GM21390 (cell line): ENCODE measurements around the gene SEMA5A.
"Not testable (repeated sequence)": the region's sequence is repeated elsewhere in the genome, so short reads cannot be mapped to it uniquely, and the experiment has no call there.

Source experiments
- ATAC-seq: cut with Tn5 transposase; IDR thresholded peaks from one replicate; pipeline ENCODE4 v1.9.1; 2021; ENCODE audit not compliant: unreplicated experiment

SEMA5A gene

DNA sequence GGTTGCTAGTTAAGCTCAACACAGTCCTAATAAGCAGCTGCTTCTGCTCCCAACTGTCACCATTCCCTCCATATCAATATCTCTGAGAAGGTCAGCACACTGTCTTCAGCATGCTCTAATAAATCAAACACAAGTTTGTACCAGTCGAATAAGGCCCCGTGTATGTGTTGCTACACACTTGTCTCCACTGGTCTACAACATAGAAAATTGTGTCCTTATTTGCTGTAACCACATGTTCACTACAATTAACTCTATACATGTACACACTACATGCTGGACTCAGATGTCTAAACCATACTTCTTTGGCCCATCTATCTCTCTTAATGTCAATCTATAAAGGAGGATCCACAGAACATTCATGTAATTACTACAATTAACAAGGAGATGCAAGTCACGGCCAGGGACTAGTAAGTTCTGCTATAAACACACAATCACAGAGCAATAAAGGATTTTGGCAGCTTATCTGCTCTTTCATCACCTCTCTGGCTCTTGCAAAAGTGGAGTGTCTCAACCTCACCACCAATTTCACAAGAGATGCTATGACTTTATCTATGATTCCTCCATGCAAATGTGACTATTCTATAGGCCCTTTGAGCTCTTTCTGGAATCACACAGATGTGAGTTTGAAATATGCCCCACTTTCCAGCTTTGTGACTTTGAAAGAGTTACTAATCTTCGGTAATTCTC, 143.9 kb downstream of the SEMA5A start:
- no peak for ATAC-seq

DNA sequence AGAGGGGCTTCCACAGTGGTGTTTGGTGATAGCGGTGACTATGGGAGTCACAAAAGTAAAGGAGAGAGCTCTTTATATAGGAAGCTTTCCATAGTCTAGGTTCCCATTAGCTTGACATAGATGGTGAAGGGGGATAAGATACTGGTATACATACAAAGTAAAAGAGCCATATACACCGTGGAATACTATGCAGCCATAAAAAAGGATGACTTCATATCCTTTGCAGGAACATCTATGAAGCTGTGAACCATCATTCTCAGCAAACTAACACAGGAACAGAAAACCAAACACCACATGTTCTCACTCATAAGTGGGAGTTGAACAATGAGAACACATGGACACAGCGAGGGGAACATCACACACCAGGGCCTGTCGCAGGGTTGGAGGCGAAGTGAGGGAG, 146.1 kb downstream of the SEMA5A start:
- ATAC-seq, result not testable (repeated sequence)

DNA sequence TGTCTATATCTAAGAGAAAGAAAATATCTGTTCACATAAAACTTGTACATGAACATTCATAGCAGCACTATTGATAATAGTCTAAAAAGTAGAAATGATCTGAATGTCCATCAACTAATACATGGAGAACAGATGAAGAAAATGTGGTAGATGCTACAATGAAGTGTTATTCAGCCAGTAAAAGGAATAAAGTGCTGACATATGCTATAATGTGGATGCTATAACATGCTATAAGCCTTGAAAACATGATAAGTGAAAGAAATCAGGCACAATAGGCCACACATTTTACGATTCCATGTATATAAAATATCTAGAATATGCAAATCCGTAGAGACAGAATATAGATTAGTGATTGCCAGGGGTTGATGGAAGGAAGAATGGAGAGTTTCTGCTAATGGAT, 146.8 kb downstream of the SEMA5A start:
- ATAC-seq, result no peak

DNA sequence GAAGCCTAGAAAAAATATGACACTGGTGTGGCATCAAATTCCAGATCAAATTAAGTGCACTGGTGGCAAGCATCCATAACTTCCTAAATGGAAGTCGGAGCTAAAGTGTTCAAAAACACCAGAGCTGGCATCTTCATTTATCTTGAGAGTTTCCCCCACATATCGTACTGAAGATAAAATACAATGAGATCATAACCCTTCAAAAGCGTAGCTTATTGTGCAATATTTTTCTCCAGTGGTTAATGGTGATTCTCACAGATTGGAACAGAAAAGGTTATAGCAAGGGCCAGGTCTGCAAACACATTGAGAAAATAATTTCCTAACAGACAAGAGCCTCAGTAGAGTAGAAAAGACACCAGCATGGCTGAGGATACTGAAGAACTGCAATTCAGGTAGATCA, 147.6 kb downstream of the SEMA5A start:
- ATAC-seq, result no peak

DNA sequence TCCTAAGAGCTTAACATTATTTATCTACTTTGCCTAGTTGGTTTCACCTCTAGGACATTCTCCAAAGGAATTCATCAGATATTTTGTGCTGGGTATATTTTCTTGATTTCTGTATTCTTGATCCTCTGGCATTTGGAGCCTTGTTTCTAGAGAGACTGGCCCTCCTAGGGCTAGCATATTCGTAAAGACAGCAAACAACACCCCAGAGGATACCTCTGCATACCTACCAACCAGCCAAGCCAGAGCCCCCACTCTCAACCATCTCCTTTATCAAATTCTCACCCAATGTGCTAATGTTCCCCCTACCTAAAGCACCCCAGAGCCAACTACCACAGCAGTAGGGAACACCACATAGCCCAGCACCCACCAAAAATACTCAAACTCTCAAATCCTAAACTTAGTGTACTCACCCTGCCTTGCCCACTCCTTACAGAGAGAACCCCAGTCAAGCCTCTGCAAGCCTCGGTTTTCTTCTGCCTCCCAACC, 149.5 kb downstream of the SEMA5A start:
- no peak for ATAC-seq

DNA sequence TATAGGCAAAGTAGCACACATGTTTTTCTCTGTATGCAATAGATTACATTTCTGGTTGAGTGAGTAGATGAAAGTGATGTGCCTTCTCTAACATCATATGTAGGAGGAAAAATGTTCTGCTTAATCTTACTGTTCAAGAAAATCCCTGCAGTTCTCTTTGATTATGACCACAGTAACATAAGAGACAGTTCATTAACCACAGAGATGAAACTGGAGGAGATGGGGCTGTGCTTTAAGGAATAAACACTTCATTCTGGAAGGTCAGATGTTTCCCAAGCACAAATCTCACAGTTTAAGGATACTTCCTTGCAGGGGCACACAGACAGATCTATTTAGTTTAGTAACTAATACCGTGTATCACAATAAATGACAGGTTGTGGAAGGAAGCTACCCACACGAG, 150.2 kb downstream of the SEMA5A start:
- ATAC-seq, result no peak

DNA sequence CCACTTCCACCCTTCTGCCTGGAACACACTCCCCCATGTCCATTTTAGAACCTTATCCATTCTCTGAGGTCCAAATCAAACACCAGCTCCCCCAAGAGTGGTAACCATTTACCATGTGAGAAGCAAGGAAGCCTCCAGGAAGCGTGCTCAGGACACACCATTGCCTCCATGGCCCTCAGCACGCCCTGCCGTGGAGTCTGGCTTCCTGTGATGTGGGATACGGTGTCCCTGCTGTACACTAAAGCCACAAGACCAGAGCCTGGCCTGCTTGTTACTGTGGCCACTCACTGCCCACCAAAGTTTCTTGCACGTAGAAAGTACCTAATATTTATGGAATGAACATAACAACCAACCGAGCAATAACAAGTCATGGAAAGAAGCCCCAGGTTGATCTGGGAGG, 151.7 kb downstream of the SEMA5A start:
- ATAC-seq, result no peak

DNA sequence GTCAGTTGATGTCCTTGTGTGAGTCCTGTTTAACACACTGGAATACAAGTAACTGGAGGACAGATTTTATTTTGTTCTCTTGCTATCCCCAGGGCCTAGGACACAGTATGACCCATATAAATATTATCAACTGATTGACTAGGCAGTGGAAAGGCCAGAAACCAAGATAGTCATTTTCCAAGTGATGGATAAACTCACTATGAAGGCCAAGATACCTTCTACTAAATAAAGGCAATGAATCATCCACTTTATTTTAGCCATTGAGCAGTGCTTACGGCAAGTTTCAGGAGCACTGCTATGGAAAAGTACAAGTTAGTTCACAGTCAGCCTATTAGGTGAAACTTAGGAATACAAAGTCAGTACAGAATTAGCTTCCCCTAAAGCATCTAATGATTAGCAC, 153.2 kb downstream of the SEMA5A start:
- no peak for ATAC-seq

DNA sequence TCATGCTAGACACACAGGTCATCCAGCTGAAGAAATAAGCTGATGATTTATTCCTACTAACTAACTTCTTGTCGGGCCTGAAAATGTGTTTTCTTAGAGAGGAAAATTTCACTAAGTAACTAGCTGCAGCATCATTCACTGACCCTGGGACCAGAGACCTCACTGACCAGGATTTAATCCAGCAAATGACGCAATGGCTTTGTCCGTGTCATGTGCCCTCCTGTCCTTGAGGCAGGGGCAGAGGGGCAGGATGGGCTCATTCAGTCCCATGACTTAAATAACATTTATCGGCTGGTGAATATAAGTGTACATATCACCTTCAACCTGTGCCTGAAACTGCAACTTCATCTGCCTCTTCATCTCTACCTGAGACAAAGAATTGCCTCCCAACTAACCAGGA, 154.8 kb downstream of the SEMA5A start:
- ATAC-seq, result no peak

DNA sequence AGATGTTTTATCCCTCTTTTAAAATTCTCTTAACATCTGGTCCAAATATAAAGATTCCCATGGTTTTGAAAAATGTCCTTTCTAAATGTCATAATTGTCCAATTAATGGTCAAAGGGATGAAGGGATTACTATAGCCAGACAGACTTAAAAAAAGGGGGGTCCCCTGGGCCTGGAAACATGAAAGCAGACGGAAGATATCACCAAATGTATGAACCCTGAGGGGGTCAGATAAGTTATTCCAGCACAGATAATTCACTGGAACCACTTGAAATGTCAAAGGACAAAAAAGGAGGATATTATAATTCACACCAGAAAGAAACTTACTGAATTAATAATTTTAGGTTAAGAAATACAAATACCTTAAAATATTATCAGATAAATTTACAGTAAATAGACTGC, 155.8 kb downstream of the SEMA5A start:
- ATAC-seq, result no peak

DNA sequence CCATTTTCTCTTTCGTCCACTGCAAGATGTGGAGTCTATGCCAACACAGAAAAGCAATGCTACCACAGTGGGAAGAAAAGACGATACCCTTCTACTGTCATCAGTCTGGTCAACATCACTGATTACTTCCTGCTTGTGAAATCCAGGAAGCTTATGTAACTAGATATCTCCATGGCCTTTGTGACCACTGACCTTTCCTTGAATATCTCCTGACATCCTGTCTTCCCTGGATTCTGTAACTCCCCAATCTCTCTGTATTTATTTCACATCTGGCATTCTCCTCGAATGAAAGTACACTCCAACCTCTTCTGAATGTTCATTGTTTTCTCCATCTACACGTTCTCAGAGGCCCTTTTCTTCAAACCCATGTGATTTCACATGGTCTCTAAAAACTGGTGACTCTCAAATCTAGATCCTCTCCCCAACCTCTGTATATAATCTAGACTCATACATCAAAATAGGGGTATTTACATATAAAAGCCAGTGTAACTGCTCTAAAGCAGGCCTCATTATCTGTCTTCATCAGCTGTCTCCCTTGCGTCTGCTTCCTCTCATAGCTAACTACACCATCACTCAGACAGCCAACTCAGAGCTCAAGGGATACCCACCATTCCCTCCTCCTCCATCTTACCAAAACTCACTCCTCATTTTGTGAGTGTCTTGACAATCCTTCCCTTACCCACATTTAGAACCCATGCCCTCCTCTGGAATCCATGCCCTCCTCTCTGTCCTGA, 156.8 kb downstream of the SEMA5A start:
- ATAC-seq, result no peak

DNA sequence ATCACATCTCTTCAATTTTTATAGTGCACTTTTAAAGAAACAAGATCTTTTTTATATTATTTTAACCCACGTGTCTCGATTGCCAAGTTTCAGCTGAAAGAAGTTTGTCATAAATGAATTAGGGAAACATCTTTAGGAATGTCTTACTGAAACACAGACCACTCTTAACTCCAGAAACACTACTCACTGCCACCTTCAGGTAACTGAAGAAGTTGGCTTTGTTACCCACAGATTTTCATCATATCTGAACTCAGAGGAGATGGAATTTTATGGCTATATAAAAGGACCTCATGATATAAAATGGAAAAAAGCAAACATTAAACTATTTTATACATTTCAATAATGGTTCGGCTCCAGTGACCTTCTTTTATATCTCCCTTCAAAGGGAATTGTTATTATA, 158.0 kb downstream of the SEMA5A start:
- ATAC-seq, result no peak

DNA sequence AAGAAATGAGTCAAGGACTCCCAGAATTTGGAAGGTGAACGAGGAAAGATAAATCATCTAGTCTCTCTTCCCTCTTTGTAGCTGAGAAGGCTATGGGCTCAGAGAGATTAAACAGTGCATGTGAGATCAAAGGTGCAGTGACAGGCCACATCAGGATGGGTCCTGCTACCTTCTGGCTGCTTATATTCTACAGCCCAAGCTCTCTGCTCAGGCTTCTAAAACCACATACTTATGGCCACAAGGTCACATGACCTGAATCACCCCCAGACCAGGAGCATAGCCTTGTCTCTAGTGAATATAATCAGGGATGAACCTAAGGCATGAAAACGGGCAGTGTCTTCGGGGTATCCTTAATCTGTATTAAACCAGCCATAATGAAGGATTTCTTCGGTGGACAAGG, 158.9 kb downstream of the SEMA5A start:
- ATAC-seq, result no peak

DNA sequence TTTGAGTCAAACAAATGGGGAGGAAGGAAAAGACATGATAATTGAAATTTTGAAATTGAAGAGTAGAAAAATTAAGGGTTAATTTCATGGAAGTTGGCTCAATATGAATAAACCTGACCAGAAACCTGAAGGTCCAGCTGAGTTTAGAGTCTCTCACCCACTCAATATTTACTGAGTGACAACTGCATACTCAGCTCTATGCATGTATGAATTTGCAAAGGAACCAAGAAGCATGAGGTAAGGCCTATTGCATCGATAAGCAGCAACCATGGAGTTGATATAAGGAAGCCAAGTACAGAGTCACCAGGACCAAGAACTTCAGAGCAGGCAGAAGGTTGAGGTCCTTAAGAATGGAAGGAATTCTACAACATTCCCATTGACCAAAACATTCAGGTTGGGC, 163.4 kb downstream of the SEMA5A start:
- no peak for ATAC-seq

DNA sequence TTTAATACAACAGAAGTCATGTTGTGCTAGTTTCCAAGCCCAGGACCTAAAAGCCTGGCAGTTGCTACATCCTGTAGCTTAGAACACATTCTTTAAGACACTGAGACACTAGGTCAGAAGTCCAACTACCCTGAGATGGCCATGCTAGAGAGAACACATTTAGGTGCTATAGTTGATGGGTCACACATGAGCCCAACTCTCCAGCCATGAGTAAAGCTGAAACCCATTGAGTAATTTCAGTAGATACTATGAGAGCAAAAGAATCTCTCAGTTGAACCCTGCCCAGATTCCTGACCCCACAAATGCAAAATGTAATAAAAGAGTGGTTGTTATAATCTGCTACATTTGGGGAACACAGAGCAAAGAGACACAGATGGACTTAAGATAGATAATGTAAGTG, 164.4 kb downstream of the SEMA5A start:
- ATAC-seq, result peak; percentile 91

DNA sequence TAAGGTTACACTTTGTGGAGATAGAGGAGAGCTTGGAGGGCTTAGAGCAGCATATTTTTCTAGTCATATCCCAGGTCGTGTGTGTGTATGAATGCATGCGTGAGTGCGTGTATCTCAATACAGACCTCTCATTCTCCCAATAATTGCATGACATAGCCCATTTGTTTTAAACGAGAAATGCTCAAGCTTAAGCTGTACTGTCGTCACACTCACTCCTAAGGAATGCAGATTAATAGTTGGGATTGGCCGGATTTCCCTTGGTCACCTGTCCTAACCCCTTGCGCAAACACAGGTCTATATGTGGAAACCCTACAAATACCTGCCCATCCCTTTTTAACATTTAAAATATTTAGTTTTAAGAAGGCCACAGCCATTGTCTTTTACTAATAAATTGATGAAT, 165.8 kb downstream of the SEMA5A start:
- no peak for ATAC-seq

DNA sequence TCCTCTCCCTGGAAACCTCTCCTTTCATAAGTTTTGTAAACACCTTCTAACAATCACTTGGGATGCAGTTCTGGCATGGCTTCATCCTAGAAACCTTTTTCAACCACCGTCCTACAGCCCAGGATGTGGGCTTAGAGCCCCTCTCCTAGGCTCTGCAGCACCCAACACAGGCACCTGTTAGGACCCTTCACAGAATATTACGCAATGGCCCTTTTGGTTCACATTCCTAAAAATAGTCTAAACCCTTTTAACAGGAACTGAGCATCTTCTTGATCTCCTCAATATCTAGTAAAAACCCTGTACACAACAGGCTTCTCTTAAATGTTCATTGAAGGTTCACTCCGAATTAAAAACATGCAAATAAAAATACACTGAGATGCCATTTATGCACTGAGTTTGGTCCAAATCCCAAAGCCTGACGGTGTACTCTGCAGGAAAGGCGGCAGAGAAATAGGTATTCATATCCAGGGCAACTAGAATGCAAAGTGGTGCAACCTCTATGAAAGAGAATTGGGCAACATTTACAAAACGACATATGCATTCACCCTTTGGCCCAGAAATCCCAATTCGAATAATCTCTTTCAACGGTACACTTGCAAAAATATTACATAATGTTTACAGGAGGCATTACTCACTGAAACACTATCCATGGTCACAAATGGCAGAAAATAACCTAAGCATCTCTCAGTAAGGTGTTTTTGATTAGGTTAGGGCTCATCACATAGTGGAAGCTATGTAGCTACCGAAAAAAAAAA, 169.3 kb downstream of the SEMA5A start:
- ATAC-seq, result no peak

DNA sequence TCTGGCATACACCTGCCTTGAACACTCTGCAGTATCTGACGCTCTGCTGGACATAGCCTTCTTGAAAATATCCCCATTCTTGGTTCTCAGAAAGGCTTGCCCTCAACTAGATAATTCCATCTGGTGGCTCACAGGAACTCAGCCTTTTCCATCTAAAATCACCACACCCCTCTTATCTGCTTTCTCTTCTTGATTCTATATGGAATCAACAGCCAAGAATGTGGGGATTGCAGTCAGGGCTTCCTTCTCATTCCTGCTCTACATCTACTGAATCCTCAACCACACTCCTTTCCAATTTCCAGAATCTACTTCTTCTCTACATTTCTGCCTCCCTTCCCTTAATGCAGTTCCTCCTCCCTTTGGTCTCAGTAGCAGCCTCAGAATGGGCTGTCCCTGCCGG, 170.1 kb downstream of the SEMA5A start:
- ATAC-seq, result no peak

DNA sequence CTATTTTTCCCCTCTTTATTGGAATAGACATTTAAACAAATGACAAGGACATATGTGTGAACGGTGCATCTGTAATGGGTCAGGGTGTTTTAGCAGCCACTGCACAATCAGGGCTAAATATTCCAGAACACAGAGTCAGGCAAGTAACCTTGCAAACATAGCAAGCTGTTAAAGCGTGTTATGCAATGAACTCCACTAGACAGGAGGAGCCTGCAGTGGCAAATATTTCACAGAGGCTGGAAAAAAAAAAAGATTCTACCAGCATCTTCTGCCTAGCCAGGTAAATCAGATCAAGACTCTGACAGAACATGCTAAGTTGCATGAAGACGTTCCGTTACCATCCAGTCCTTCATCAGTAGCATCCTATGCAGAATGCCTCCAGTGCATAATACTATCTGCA, 171.8 kb downstream of the SEMA5A start:
- ATAC-seq, result no peak

DNA sequence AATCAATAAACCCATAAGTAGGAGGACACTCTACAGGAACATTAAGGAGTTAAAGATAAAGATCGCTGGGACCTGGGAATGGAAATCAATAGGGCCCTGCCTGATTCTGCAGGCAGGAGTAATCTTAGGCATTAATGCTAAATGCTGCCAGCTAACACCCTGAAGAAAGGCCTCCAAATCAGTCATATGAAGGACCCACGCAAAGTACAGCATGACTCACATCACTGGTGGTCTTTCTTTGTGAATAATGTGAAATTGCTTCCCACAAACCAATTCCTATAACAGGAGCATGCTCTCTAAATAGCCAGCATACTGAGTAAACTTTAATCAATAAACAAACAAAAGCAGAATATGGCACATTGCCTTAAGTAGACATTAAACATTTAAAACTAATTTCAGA, 172.3 kb downstream of the SEMA5A start:
- ATAC-seq, result no peak

DNA sequence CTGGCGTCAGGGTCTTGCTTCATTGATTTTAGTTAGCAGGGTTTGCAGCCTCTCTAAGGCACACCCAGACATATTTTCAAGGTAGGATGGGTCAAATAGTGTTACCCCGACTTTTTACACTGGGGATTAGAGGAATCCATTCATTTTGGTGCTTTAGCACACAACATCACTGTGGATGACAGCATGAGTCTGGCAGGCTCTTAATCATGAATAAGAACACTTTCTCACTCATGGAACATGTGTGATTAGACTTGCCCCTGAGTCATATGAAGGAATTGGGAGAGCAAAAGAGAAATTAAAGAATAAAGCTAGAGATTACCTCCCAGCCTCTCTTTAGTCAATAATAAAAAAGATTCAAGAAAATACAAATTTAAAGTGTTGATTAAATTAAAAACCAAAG, 175.6 kb downstream of the SEMA5A start:
- no peak for ATAC-seq

DNA sequence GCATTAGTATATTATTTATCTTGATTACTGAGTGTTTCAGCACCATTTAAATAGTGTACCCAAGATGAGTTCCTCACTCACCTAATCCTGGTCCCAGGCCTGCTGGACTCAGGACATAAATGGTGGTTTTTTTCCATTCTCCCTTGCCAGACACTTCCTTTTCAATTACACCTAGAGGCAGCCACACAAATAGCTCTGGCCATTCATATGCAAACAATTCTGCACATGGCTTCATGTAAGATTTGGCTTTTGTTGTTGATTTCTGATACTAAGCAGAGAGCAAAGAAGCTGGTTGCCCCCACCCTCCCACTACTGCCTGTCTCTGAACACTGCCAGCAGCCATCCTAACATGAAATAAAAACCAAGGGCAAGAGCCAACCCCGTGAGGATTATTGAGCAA, 180.4 kb downstream of the SEMA5A start:
- ATAC-seq, result no peak
